GM21723 (cell line): ENCODE data around the gene BATF3.
A peak's percentile ranks its signal among the peaks of the same experiment; 100 is the strongest.
"Not testable (repeated sequence)": the region's sequence is repeated elsewhere in the genome, so short reads cannot be mapped to it uniquely, and the experiment has no call there.

Experiments used
- ATAC-seq: cut with Tn5 transposase; IDR thresholded peaks from one replicate; pipeline ENCODE4 v1.9.1; 2021; ENCODE audit warnings: mild to moderate bottlenecking, moderate library complexity; ENCODE audit not compliant: unreplicated experiment

The BATF3 gene

DNA sequence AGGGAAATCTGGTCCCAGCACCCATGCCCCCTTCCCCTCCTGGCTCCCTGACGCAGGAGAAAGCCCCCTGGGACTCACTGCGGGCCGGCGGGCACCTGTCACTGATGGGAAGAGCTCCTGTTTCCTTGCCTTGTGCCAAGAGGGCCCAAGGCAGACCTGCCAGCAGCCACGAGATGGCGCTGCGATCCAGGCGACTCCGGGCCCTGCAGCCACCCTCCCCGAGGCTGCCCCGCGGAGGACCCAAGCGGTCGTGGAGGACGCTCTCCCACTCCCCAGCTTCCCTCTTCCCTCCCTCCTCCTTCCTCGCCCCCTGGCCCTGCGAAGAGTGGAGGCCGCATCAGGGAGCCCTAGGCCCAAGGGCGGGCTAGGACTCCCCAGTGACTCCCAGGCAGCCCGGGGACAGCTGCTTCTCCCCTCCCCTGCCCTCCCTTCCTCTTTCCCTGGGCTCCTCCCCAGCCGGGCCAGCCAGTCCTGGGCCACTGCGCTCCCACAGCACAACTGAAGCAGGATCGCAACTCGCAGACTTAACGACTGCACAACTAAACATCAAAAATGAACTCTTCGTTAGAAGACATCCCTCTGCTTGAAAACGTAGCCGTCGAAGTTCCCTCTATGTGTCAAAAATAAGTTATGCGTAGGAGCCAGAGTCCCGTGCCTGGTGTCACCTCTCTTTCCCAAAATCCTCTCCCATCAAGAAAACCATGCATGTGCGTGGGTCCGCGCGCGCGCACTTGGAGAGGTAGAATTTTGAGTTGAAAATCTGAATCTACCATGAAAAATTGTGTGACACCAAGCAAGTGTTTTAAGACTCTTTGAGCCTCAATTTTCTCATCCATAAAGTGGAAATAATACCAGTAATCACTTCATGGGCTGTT is 34.2 kb downstream of the BATF3 start:
- ATAC-seq, result peak; percentile 98

DNA sequence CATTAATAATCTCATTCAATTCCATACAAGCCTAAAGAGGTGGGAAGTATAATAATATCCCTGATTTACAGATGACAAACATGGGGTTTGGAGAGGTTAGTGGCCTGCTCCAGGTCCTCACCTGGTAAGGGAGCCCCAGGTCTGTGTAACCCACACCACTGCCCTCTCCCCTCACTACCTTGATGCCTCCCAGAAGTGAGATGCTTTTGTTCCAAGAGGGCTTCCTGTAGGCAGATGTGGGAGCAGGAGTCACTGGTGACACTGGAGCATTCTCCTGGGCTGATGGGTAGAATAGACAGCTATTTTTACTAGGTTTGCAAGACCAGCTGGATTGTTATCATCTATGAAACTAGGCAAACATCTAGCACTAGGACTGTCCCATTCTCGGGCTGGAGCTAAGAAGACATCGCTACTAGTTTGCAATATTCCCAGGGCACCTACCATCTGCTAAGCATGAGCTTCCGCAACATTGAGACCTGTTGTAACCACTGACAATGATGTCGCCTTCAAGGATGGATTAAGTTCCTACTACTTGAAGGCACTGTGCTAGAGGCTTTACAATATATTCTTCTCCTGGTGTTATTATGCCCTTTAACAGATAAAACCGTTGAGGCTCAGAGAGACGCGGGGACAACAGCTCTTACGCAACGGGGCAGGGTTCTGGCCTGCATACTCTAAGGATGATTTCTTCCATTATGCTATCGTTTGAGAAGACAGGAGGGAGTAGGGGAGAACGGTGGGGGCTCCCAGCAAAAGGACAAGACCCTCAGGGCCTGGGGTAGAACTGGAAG is 35.0 kb downstream of the BATF3 start:
- ATAC-seq, result no peak

DNA sequence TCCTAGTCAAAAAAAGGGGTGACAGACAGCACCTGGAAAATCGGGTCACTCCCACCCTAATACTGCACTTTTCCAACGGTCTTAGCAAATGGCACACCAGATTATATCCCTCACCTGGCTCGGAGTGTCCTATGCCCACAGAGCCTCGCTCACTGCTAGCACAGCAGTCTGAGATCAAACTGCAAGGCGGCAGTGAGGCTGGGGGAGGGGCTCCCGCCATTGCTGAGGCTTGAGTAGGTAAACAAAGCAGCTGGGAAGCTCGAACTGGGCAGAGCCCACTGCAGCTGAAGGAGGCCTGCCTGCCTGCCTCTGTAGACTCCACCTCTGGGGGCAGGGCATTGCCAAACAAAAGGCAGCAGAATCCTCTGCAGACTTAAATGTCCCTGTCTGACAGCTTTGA is 41.4 kb downstream of the BATF3 start:
- not testable (repeated sequence) for ATAC-seq

DNA sequence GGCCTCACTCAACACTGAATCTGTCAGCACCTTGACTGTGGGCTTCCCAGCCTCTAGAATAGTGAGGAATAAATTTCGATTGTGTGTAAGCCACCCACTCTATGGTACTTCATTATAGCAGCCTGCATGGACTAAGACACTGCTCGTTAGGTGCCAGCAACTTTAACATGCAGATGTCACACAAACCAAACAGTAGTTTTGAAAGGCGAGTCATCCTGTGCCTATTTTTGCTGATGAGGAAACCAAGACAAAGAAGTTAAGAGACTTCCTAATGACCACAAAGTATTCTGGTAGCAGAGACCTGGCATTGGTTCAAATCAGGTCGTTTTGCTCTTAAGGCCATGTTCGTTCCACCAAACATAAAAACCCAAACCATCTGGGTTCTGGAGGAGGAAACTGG is 42.9 kb downstream of the BATF3 start:
- no peak for ATAC-seq

DNA sequence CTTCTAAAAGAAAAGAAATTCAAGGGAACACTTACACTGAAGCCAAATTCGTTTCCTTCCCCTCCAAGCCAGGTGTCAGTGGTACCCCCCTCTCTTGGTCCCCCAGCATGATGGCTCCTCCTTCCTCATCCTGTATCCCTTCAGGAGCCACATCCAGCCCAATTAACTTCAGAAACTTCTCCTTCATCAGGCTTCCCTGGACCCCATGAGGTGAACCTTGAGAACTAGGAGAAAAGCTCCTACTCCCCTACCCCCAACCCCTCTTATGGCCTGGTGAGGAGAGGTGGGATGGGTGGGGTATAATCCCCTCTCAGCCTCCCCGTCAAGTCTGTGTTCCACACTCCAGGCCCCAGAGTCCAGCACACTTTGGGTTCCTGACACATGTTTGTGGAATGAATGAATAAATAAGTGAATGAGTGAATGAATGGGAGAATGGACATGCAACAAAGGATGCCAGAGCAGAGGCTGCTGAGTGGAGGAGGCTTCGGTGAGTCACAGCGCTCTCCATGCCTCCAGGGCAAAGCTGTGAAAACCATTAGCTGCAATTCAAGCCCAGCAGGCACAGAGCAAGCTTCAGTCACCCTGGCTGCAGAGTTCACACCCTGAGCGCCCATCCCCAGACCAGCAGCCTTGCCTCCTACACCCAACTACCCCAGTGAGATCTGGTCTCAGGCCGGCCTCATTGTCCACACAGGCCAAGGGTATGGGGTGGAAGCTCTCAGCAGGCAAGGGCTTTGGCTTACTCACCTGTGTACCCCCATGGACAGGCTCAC is 43.8 kb downstream of the BATF3 start:
- ATAC-seq, result no peak

DNA sequence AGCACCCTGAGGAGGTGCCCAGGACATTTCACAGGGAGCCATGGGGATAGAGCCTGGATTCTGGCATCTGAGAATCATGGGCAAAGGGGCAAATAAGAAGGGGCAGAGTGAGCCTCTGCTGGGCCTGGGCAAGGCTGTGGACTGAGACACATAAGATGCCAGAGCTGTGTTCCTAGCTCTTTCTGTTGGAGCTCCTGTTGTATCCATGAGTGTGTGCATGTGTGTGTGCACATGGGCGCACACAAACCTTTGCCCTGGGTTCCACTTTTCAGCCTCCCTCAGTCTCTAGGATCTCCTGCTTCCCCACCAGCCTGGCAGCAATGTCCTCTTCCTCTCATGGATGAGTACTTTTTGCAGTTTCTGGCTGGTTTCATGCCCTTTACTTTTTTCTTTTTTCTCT is 47.0 kb downstream of the BATF3 start:
- no peak for ATAC-seq

DNA sequence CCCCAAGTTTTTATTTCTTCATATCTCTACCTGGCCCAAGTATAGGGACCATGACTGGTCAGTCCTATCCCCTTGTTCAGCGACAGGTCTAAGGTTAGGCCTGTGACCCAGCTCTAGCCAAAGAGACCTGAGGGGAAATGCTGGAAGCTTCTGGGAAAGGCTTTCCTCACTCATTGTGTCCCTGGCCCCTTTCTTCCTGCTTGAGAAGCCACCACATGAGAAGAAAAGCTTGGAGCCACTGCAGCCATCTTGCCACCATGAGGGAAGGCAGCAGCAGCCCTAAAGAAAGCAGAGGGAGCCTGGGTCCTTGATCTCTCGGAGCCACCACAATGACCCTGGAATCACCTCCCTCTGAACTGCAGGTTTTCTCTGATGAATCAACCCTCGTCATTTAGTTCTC is 47.7 kb downstream of the BATF3 start:
- no peak for ATAC-seq

DNA sequence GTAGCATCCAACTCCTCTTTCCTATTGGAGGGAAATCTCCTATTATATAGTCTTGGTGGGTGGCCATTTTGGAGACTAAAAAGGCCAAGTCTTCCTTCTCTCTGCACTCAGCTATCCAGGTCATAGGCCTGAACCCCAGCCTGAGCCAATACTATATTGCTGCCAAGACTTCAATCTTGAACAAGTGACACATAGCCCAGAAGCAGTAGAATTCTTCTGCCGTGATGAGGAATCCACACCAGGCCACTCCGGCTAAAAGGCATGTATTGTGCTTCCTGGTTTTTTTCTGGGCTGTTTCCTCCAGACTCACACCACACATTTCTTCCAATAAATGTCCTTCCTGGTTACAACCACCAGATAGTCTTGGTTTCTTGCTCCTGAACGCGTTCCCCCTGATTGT is 48.1 kb downstream of the BATF3 start:
- no peak for ATAC-seq

DNA sequence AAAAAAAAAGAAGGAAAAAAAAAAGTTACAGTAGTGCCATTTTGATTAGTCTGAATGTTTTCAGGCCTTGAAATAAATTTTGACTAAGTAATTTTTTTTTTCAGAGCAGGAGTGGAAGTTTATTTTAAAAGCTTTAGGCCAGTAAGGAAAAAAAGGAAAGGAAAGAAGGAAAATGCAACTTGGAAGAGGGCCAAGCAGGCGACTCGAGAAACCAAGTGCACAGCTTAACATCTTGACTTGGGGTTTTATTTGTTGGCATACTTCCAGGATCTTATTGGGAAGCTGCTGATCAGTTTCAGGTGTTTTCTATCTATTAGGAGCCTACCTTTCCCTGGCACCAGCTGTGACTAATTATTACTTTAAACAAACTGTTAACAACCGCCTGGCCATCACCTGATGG is 49.4 kb downstream of the BATF3 start:
- ATAC-seq, result no peak

DNA sequence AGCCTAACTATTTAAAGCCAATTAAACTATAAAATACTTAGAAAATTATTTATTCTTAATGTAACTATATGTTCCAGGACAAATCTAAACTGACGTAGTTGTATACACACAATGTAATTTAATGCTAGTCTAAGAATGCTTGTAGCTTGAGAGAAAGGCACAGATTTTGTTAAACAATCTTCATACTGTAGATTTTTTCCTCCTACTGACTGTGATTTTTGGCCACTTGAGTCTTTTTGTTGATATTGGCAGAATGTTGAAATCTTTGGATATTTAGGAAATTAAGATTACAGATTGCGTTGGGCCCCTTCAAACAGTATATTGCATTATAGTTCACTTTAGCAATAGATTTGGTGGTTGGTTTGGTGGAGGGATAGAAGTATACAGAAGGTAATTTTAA is 50.6 kb downstream of the BATF3 start:
- ATAC-seq, result no peak

DNA sequence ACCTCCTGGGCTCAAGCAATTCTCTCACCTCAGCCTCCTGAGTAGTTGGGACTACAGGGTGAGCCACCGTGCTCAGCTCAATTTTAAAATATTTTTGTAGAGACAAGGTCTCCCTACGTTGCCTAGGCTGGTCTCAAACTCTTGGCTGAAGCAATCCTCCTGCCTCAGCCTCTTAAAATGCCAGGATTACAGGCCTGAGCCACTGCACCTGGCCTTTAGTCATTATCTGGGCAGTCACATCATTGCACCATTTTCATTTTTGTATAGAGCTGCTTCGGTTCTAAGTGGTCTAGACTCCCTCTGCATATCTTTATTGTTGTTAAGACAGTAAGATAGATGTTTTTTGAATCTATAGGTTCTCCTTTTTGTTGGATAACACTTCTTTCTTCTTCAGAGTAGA is 51.2 kb downstream of the BATF3 start:
- ATAC-seq, result no peak

DNA sequence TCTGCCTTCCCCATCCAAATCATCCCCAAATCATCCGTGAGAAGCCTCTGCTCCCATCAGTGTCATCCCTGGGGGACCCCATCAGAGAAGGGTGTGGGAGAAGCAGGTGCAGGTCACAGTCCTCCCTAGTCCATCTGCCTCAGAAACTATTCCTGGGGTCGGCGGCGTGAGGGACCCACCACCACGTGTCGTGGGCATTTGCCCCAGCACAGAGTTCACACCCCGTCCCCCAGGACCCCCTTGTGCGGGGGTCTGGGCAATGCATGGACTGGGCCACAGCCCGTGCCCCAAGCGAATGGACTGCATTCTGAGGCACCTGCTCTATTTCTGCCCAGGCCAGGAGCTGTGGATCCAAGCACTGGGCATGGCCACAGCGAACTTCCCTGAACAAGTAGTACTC is 52.6 kb downstream of the BATF3 start:
- no peak for ATAC-seq

DNA sequence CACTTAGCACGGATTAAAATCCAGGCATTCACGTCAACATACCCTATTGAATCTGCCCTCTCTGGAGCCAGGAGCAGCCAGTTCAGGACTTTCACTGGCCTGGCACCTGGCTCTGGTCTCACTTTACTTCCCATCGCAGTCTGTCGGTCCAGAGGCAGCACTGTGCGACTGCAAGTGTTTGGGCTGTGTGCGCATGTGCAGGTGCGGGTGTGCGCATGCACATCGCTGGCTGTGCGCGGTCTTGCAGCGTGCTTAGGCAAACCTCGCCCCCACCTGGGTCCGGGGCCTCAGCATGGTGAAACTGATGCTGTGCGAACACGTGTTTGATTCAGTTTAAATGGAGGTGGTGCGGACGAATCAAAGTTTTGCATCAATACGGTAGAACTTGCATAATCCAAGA is 53.1 kb downstream of the BATF3 start:
- no peak for ATAC-seq

DNA sequence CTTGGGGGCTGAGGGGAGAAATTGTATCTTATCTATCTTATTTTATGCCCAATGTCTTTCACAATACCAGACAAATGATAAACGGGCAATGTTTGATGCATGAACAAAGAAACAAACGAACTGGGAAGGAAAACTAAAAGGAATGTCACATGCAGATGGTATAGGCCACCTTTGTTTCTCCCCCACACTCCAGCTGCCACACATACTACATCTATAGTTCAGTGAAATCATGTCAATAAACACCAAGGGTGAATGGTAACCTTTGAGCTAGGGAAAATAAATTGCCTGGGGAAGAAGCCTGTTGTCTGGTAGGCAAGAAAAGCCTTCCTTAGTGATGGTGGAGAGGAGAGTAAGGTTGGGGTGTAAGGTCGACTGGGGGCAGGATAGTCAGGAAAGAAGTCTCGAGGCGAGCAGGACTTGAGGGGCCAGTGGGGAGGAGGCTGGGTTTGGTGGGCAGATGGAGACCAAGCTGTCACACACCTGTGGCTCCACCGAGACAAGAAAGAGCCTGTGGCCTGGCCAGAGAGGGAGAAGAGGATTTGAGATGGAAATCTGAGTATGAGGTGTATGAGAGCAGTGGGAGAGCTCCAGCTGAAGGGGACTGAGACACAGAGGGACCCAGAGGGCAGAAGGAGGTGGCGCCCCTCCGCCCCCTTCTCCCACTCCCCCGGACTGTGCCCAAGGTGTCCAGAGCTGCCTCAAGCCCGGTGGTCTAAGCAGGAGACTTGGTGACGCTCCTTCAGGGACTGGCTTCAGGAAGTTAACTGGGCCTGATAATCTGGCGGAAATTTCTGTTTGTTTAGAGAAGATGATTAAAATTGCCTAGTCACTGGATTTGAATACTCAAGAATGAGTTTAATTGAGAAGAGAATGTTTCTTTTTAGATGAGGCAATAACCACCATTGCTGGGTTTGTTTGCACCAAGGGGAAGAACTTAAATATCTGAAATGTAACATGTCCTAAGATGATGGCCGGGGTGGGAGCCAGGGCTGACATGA is 53.8 kb downstream of the BATF3 start:
- no peak for ATAC-seq

DNA sequence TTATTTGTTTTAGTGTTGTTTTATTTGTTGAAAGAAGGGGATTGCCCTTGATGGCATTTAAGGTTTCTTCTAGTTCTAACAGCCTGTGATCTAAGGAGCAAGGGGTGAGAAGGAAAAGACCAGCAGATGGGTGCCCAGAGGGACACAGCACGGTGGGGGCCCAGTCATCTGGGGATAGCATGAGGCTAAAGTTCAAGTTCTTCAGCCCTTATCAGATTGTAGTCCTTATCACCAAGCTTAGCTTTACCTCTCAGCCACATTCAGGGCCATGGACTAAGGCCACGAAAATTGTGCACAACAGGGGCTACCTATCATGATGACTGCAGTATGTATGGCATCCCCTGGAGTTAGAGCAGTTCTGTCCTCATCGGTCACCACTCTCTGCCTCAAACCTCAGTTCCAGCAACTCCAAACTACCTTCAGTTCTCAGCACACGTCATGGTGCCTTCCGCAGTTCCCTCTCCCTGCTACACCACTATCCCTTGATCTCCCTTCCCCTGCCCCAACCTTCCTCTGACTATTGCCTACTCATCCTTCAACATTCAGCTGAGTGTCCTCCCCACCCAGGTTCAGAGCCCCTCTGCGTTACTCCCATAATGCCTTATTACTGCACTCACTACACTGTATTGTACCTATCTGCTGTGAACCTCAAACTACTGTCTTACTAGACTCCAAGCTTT is 54.6 kb downstream of the BATF3 start:
- ATAC-seq, result no peak

DNA sequence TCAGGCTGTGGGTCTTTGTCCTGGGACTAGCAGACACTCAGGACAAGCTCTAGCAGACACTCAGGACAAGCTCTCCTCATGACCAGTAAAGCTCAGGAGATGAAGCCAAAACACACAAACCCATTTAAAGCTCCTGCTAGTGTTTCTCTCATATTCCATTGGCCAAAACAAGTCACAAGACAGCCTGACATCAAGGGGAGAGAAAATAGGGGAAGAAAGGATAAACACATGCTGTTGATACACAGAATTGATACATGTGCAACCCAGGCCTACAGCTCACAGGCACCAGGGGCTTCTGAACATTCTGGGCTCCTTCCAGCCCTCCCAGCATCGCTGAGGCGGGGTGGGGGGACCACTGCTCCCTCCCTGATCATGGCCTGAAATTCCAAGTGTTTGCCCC is 55.8 kb downstream of the BATF3 start:
- no peak for ATAC-seq

DNA sequence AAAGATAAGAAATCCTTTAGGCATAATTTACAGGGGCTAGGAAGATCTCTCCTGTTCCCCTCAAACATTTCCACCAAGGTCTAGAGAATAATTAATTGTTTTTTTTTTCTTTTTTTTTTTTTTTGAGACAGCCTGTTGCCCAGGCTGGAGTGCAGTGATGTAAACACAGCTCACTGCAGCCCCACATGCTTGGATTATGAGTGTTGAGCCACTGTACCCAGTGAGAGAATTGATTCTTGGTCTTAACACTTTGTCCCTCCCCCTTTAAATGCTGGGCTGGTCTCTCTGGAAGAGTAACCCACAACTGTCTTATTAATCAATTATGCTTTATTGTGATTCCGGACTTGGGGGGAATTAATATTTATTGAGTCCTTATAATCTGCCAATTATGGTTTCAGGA is 57.7 kb downstream of the BATF3 start:
- no peak for ATAC-seq

DNA sequence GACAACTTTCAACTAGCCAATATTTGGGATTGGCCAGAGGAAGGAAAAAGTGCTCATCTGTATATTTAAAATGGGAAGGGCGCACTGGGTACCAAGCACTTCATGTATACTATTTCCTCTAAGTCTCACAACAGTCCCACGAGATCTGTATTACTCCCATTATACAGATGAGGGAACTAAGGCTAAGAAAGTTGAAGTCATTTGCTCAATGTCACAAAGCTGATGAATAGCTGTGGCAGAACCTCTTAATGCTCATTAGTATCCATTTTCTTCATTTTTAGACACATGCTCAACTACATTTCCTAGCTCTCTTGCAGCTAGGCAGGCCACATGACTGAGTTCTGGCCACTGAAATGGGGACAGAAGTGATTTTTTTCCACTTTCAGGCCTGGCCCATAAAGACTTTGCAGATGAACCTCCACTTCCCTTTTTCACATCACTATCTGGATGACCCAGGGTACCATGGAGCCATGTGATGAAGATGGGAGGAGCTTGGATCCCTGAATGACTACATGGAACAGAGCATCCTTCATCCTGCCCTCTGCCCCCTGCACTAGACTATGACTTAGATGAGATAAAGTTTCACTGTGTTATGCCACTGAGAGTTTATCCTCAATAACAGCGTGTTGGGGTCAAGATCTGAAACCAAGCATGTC is 59.3 kb downstream of the BATF3 start:
- ATAC-seq, result no peak

DNA sequence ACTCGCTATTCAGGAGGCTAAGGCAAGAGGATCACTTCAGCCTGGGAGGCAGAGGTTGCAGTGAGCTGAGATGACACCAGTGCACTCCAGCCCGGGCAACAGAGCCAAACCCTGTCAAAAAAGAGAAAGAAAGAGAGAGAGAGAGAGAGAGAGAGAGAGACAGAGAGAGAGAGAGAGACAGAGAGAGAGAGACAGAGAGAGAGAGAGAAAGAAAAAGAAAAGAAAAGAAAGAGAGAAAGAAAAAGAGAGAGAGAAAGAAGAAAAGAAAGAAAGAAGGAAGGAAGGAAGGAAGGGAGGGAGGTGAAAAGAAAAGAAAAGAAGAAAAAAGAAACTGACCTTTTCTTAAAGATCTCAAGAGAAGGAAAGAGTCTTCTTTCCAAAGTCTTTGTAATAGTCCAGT is 60.1 kb downstream of the BATF3 start:
- ATAC-seq, result not testable (repeated sequence)
